ENCODE measurements around the gene CARNS1.

DNA sequence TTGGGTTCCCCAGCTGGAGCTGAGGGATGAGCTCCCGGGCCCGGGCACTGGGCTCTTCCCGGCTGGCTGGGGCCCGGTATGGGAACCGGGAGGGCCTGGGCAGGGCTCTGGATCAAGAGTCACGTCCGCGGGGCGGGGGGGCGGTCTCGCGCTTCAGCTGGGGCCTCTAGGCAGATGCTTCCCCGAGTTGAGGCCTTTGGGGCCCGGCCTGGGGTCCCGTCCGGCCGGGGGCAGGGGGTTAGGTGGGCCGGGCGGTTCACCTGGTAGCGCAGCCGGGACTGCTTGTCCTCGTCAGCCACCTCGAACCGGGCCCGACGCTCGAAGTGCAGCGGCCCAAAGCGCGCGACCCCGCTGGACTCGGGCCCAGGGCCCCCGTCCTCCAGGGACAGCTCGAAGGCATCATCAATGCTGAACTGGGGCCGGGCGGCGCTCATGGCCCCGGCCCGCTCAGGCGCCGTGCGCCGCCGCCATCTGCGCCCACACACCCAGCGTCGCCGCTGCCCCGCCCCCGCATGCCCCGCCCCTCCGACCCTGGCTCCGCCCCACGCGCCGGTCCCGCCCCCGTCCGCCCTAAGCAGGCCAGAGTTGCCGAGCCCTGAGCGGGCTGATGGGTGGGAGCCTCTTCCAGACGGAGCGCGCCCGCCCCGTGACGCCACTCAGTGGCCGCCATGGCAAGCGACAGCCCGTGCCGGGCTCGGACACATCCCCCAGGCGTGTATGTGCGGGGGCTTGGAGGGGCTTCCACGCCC, 53.5 kb downstream of the CARNS1 start, which contains the start of gene TMEM134:
- no peak for TF ChIP-seq SP1 (IDR thresholded peaks at IDR 0.05)
- TF ChIP-seq LEF1 (IDR thresholded peaks at IDR 0.05; ENCODE audit: borderline replicate concordance), result no peak
- TF ChIP-seq FOXA1 (IDR thresholded peaks at IDR 0.05), result no peak
- no peak for TF ChIP-seq ARNT (IDR thresholded peaks at IDR 0.05)
- TF ChIP-seq ZNF384 (IDR thresholded peaks at IDR 0.05), result no peak
- TF ChIP-seq CTBP1 (IDR thresholded peaks at IDR 0.05; ENCODE audit: borderline replicate concordance), result no peak
- TF ChIP-seq FOXM1 (IDR thresholded peaks at IDR 0.05; ENCODE audit: borderline replicate concordance), result no peak
- TF ChIP-seq SUZ12 (IDR thresholded peaks at IDR 0.05), result no peak
- TF ChIP-seq BHLHE40 (IDR thresholded peaks at IDR 0.05; ENCODE audit: borderline replicate concordance), result no peak
- TF ChIP-seq TARDBP (IDR thresholded peaks at IDR 0.05), result no peak
